Epithelial cell of esophagus (primary cell): ENCODE measurements around the gene NEU2.
A peak's percentile ranks its signal among the peaks of the same experiment; 100 is the strongest.
"Not testable (repeated sequence)": the region's sequence is repeated elsewhere in the genome, so short reads cannot be mapped to it uniquely, and the experiment has no call there.

Source experiments
- DNase-seq: peaks from one replicate; pipeline ENCODE4 v3.0.0; 2010; ENCODE audit warnings: low read depth
- H3K4me3 ChIP-seq: 2 replicates; pipeline ENCODE4 v1.5.1; 2011; ENCODE audit warnings: mild to moderate bottlenecking, low read length, control low read depth
- CTCF ChIP-seq: IDR thresholded peaks from 2 replicates; pipeline ENCODE4 v1.5.1; 2011; ENCODE audit warnings: low read depth, mild to moderate bottlenecking, low read length, control low read depth, inconsistent platforms; ENCODE audit not compliant: insufficient read depth; ENCODE audit errors: missing control alignments

NEU2 gene

GRCh38 chr2:233015019-233015645 is 17.3 kb upstream of the NEU2 start:
- no peak for DNase-seq
- TF ChIP-seq CTCF: no peak
- H3K4me3 ChIP-seq: no peak overlapping the region

- DNase-seq: no peak
- no peak overlapping the region for H3K4me3 ChIP-seq
- no peak for TF ChIP-seq CTCF
Measured at GRCh38 chr2:233017947-233018346, 14.5 kb upstream of the NEU2 start.

GRCh38 chr2:233019610-233020009 is 12.9 kb upstream of the NEU2 start:
- H3K4me3 ChIP-seq, DNase-seq: not testable (repeated sequence)

GRCh38 chr2:233020454-233020853 is 12.0 kb upstream of the NEU2 start:
- DNase-seq: no peak

GRCh38 chr2:233021771-233022170 is 10.7 kb upstream of the NEU2 start:
- DNase-seq: peak; percentile 11
- no peak for TF ChIP-seq CTCF
- no peak overlapping the region for H3K4me3 ChIP-seq

More at GRCh38 chr2:233020454-233020853, 12.0 kb upstream of the NEU2 start:
- no peak overlapping the region for H3K4me3 ChIP-seq
- TF ChIP-seq CTCF: no peak

- DNase-seq: peak; percentile 64
- no peak for TF ChIP-seq CTCF
- H3K4me3 ChIP-seq: no peak overlapping the region
Measured at GRCh38 chr2:233022561-233022960, 9.9 kb upstream of the NEU2 start.

- H3K4me3 ChIP-seq: no peak overlapping the region
- TF ChIP-seq CTCF: no peak
- DNase-seq: no peak
Measured at GRCh38 chr2:233023007-233023760, 9.3 kb upstream of the NEU2 start.
